Measurements from ENCODE around the gene FRMD4B.

DNA sequence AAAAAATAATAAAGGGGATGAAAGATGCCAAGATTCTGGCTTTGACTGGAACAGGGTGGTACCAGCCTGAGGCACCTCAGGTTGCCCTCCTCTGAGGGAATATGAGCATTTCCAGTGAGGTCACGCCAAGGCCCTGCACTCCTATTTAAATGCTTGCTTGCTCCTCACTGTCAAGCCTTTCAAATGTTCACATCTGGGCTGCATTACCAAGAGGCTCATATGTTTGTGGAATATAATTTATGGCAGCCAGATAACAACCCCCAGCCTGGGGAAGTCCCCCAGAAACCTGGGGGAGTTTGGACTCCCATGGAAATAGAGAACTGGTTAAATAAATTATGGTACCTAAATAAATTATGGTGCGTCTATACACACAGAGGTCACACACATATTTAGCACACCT, 88.4 kb downstream of the FRMD4B start:
- TF ChIP-seq, protein P1, sequence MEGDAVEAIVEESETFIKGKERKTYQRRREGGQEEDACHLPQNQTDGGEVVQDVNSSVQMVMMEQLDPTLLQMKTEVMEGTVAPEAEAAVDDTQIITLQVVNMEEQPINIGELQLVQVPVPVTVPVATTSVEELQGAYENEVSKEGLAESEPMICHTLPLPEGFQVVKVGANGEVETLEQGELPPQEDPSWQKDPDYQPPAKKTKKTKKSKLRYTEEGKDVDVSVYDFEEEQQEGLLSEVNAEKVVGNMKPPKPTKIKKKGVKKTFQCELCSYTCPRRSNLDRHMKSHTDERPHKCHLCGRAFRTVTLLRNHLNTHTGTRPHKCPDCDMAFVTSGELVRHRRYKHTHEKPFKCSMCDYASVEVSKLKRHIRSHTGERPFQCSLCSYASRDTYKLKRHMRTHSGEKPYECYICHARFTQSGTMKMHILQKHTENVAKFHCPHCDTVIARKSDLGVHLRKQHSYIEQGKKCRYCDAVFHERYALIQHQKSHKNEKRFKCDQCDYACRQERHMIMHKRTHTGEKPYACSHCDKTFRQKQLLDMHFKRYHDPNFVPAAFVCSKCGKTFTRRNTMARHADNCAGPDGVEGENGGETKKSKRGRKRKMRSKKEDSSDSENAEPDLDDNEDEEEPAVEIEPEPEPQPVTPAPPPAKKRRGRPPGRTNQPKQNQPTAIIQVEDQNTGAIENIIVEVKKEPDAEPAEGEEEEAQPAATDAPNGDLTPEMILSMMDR (IDR thresholded peaks at IDR 0.05) = no peak
- TF ChIP-seq POLR2AphosphoS5 (IDR thresholded peaks at IDR 0.05) (no peak), POLR2A (IDR thresholded peaks at IDR 0.05) (no peak)

Measured in transverse colon (tissue), 4 donors.